ENCODE data around the gene TRAPPC12.

The TRAPPC12 gene

GRCh38 chr2:3408781-3409180 is 29.3 kb downstream of the TRAPPC12 start:
- no peak for DNase-seq (ENCODE audit: low spot score)

GRCh38 chr2:3409627-3410170 is 30.2 kb downstream of the TRAPPC12 start:
- DNase-seq (ENCODE audit: low spot score): no peak

- DNase-seq (ENCODE audit: low spot score): no peak
These were observed 31.6 kb downstream of the TRAPPC12 start for GRCh38 chr2:3411103-3411502.

- DNase-seq (ENCODE audit: low spot score): no peak
These were observed 34.2 kb downstream of the TRAPPC12 start for GRCh38 chr2:3413697-3414096.

GRCh38 chr2:3414133-3414860 is 34.8 kb downstream of the TRAPPC12 start:
- DNase-seq (ENCODE audit: low spot score): no peak

GRCh38 chr2:3418766-3419404 is 39.4 kb downstream of the TRAPPC12 start:
- DNase-seq (ENCODE audit: low spot score): no peak

- DNase-seq (ENCODE audit: low spot score): no peak
These were observed 40.7 kb downstream of the TRAPPC12 start for GRCh38 chr2:3420076-3420768.

GRCh38 chr2:3420769-3421397 is 41.4 kb downstream of the TRAPPC12 start:
- no peak for DNase-seq (ENCODE audit: low spot score)

GRCh38 chr2:3421580-3421979 is 42.1 kb downstream of the TRAPPC12 start:
- no peak for DNase-seq (ENCODE audit: low spot score)

- DNase-seq (ENCODE audit: low spot score): no peak
These were observed 42.8 kb downstream of the TRAPPC12 start for GRCh38 chr2:3422161-3422779.

GRCh38 chr2:3423492-3424170 is 44.1 kb downstream of the TRAPPC12 start:
- DNase-seq (ENCODE audit: low spot score): peak; percentile 52

GRCh38 chr2:3424171-3424795 is 44.8 kb downstream of the TRAPPC12 start:
- no peak for DNase-seq (ENCODE audit: low spot score)

GRCh38 chr2:3426615-3427014 is 47.1 kb downstream of the TRAPPC12 start:
- no peak for DNase-seq (ENCODE audit: low spot score)

- DNase-seq (ENCODE audit: low spot score): no peak
These were observed 47.8 kb downstream of the TRAPPC12 start for GRCh38 chr2:3427272-3427671.

GRCh38 chr2:3428577-3428976 is 49.1 kb downstream of the TRAPPC12 start:
- DNase-seq (ENCODE audit: low spot score): no peak

- DNase-seq (ENCODE audit: low spot score): no peak
These were observed 49.6 kb downstream of the TRAPPC12 start for GRCh38 chr2:3429066-3429610.

GRCh38 chr2:3430172-3430571 is 50.7 kb downstream of the TRAPPC12 start:
- DNase-seq (ENCODE audit: low spot score): no peak

GRCh38 chr2:3430740-3431490 is 51.4 kb downstream of the TRAPPC12 start:
- no peak for DNase-seq (ENCODE audit: low spot score)

- no peak for DNase-seq (ENCODE audit: low spot score)
These were observed 52.6 kb downstream of the TRAPPC12 start for GRCh38 chr2:3432067-3432466.
